Left lung (tissue), 10 donors: Measurements from ENCODE around the gene IL1R2. TPM values are rescaled to one million over a fixed set of nuclear protein-coding genes. Genes with fewer than 3 reads are reported as not detected.
A peak's percentile ranks its signal among the peaks of the same experiment; 100 is the strongest.

ENCODE experiments used
- ATAC-seq: fragments of 200-7000 bp; cut with Tn5 transposase; one replicate; pipeline ENCODE4 v1.9.1; 2020; ENCODE audit warnings: moderate library complexity
- DNase-seq, 4 donors: peaks; one replicate each; pipeline ENCODE4 v3.0.0-alpha.2; 2013 to 2020
- H3K27ac ChIP-seq, 2 donors: fragments of 200-600 bp; sonication (generic) in 1 of 2; one replicate each; pipeline versions ENCODE4 v1.5.0 to v1.8.0; 2020 to 2021
- H3K27me3 ChIP-seq, 2 donors: fragments of 200-600 bp; sonication (generic) in 1 of 2; one replicate each; pipeline versions ENCODE4 v1.5.0 to v1.8.0; 2020 to 2021
- H3K36me3 ChIP-seq, 2 donors: fragments of 200-600 bp; sonication (generic) in 1 of 2; one replicate each; pipeline versions ENCODE4 v1.5.0 to v1.8.0; 2020 to 2021
- H3K4me1 ChIP-seq, 2 donors: fragments of 200-600 bp; one replicate each; pipeline ENCODE4 v1.8.0; 2021
- H3K4me3 ChIP-seq, 2 donors: fragments of 200-600 bp; sonication (generic) in 1 of 2; one replicate each; pipeline versions ENCODE4 v1.5.0 to v1.8.0; 2020 to 2021; ENCODE audit warnings: mild to moderate bottlenecking in 1 of 2
- H3K9me3 ChIP-seq, 2 donors: fragments of 200-600 bp; sonication (generic) in 1 of 2; one replicate each; pipeline versions ENCODE4 v1.5.0 to v1.8.0; 2020 to 2021
- intact Hi-C, 2 donors: fragments of 100-400 bp; cut with DNase I; formaldehyde crosslinking; loops; one replicate each; pipeline versions ENCODE4 v1.11.2 to v1.14.2; 2022
- polyA plus RNA-seq, 6 donors: library from polyadenylated mRNA; unstranded; fragments of 120-200 nt; gene quantifications; one replicate each; pipeline ENCODE4 v1.2.1, GENCODE V29; 2013; ENCODE audit not compliant: insufficient read length in 6 of 6
- total RNA-seq, 2 donors: library from RNA; stranded (reverse); fragmentation: NEBNext Ultra II Directional; extraction: Animal tissue kit (Norgen Biotek cat#: 25700); gene quantifications; one replicate each; pipeline ENCODE4 v1.2.1, GENCODE V29; 2021
- TF ChIP-seq, protein P1 (sequence below), 2 donors: fragments of 200-600 bp; sonication (generic) in 1 of 2; IDR thresholded peaks; one replicate each; pipeline versions ENCODE4 v1.5.0 to v1.8.0; 2021; ENCODE audit warnings: antibody characterized with exemption in 2 of 2
- donor health status: DM: no; HTN: yes; CAD: no.
- donor health status: DM: no; HTN: no; CAD: no.

IL1R2 gene
- total and polyA plus RNA-seq, 8 donors, result 0.52 to 195 (median 0.80) TPM

DNA sequence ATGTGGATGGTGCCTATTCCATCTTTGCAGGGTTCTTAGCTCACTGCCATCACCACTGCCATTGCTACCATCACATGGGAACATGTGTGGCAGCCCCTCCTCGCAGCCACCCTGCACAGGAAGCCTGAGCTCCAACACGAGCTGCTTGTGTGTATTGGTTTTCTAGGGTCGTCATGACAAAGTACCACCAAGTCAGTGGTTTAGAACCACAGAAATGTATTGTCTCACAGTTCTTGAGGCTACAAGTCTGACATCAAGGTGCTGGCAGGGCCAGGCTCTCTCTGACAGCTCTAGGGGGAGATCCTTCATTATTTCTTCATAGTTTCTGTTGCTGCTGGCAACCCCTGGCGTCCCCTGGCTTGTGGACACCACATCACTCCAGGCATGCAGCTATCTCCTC, 10.3 kb upstream of the IL1R2 start:
- TF ChIP-seq, protein P1, sequence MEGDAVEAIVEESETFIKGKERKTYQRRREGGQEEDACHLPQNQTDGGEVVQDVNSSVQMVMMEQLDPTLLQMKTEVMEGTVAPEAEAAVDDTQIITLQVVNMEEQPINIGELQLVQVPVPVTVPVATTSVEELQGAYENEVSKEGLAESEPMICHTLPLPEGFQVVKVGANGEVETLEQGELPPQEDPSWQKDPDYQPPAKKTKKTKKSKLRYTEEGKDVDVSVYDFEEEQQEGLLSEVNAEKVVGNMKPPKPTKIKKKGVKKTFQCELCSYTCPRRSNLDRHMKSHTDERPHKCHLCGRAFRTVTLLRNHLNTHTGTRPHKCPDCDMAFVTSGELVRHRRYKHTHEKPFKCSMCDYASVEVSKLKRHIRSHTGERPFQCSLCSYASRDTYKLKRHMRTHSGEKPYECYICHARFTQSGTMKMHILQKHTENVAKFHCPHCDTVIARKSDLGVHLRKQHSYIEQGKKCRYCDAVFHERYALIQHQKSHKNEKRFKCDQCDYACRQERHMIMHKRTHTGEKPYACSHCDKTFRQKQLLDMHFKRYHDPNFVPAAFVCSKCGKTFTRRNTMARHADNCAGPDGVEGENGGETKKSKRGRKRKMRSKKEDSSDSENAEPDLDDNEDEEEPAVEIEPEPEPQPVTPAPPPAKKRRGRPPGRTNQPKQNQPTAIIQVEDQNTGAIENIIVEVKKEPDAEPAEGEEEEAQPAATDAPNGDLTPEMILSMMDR (IDR thresholded peaks at IDR 0.05), result no peak
- intact Hi-C loops, result no loop called here
- H3K9me3 ChIP-seq, result no peaks in the 10 kb centered on the region

DNA sequence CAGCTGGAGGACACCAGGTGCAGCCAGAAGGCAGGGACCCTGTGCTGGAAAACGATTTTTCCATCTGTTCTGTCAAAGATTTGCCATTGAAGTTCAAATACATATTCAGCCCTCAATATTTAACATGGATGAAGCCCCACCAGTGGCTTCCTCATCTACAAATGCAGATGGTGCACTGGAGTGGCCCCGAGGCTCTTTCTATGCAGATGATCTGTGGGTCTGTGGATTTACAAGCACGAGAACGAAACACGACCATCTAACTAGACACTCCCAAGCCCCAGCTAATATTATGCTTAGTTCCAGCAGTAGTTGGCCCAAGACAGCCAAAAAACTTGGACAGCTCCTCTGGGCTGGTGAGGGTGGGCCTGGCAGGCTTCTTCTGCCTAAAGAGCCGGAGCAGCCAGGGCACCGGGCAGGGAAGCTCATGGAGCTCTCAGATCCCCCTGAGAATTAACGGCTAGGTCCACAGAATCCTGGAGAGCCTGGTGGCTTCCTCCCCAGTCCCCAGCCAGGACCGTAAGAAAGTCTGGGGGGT, 9.2 kb upstream of the IL1R2 start:
- Histone ChIP-seq H3K9me3 (no peaks in the 10 kb centered on the region), H3K4me3 (no peak overlapping the region), H3K27ac (no peak overlapping the region), H3K4me1 (no peaks in the 10 kb centered on the region), H3K36me3 (no peaks in the 10 kb centered on the region), H3K27me3 (no peaks in the 10 kb centered on the region)
- ATAC-seq (no peak), DNase-seq (no peak)
- TF ChIP-seq, protein P1 (IDR thresholded peaks at IDR 0.05), result no peak
- intact Hi-C loops, result no loop called here

More for the DNA sequence above, 10.3 kb upstream of the IL1R2 start:
- no peaks in the 10 kb centered on the region for H3K4me1 ChIP-seq
- ATAC-seq (no peak), DNase-seq (no peak)
- no peak overlapping the region for H3K4me3 ChIP-seq
- no peaks in the 10 kb centered on the region for H3K36me3 ChIP-seq
- no peaks in the 10 kb centered on the region for H3K27me3 ChIP-seq
- no peak overlapping the region for H3K27ac ChIP-seq

DNA sequence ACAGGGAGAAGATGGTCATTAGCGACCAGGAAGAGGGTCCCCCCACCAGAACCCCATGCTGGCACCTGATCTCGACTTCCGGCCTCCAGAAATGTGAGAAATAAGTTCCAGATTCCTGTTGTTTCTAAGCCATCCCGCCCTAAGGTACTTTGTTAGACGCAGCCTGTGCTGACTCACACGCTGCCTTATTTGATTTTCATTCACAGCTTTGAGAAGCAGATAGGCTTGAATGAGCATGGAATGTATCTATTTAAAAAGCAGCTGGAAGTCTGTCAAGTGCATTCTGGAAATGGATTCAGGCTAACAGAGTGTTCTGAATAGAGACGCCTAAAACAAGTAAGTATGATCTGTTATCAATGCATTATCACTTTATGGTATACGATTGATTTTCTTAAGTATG, 8.3 kb upstream of the IL1R2 start:
- intact Hi-C loops, result no loop called here
- Histone ChIP-seq H3K27ac (no peak overlapping the region), H3K9me3 (no peaks in the 10 kb centered on the region), H3K27me3 (no peaks in the 10 kb centered on the region), H3K36me3 (no peaks in the 10 kb centered on the region), H3K4me1 (peaks cover 0 to 1% of the 10 kb centered on the region in 2 donors), H3K4me3 (no peak overlapping the region)
- peak; percentile 69 for ATAC-seq
- no peak for DNase-seq
- TF ChIP-seq, protein P1 (IDR thresholded peaks at IDR 0.05), result no peak

DNA sequence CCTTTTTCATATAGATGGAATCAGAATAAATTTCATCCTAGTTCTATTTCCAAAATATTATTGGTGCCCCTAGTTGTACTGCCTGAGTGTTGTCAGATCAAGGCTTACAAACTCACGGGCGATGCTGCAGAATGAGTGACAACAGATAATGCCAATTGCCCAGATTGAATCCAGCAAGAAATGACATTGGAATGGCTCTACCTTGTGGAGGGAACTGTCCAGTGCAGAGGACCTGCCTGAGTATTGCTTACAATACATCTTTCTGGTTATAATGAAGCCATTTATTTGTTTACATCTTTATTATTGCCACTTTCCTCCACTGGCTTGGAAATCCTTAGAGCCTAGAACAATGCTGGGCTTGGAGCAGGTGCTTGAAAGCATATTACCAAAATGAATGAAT, 7.8 kb upstream of the IL1R2 start:
- H3K4me1 ChIP-seq, result peaks cover 0 to 5% of the 10 kb centered on the region in 2 donors

DNA sequence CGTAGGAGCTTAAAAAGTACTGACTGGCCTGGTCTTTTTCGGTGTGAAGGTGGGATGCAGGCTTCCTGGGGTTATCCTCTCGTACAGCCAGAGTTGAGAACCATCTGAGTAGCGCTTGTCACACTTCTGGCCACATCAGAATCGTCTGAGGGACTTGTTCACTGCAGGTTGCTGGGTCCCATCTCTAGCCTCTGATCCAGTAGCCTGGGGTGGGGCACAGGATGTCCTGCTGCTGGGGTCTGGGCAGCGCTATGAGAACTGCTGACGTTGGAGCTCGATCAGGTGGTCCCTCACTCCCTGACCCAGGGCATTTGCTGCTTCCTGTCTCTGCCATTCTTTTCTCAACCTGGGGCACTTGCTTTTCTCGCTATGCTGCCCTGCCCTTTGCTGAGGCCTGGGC, 7.1 kb upstream of the IL1R2 start:
- Histone ChIP-seq H3K27me3 (no peaks in the 10 kb centered on the region), H3K27ac (no peak overlapping the region), H3K36me3 (no peaks in the 10 kb centered on the region), H3K4me1 (peaks cover 0 to 12% of the 10 kb centered on the region in 2 donors), H3K4me3 (no peak overlapping the region), H3K9me3 (no peaks in the 10 kb centered on the region)
- DNase-seq (no peak), ATAC-seq (no peak)
- TF ChIP-seq, protein P1 (IDR thresholded peaks at IDR 0.05), result no peak
- intact Hi-C loops, result no loop called here

More for the DNA sequence above, 7.8 kb upstream of the IL1R2 start:
- DNase-seq (no peak), ATAC-seq (peak; percentile 36)
- Histone ChIP-seq H3K27ac (no peak overlapping the region), H3K9me3 (no peaks in the 10 kb centered on the region), H3K4me3 (no peak overlapping the region), H3K27me3 (no peaks in the 10 kb centered on the region), H3K36me3 (no peaks in the 10 kb centered on the region)
- TF ChIP-seq, protein P1 (IDR thresholded peaks at IDR 0.05), result no peak
- intact Hi-C loops, result no loop called here
